ENCODE measurements around the gene FMO4. TPM values are rescaled to one million over a fixed set of nuclear protein-coding genes. Genes with fewer than 3 reads are reported as not detected.
"Not testable (repeated sequence)": the region's sequence is repeated elsewhere in the genome, so short reads cannot be mapped to it uniquely, and the experiment has no call there.

Gene FMO4
- total RNA-seq, 3 donors from 2014 or later, result 7.7 to 27.7 (median 20.3) TPM

DNA sequence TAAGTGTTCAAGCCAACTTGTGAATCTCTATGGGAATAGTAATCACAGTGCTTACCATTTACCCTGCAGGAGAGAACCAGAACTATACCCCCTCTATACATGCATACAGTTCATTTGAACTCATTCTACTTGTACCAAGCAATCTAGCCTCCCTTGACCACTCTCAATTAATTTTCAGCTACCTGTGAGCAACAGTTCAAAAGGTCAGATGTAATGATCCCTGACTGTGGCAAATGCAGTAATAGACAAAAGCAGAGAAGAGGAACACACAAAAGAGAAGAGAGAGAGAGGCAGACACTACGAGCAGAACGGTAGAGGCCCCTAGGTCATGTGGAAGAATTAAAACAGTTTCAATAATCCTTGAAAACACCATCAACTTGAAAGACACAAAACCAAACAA is 52.8 kb downstream of the FMO4 start:
- intact Hi-C loops (cut with DNase I; ENCODE audit: low total_unique reads), result no loop called here
- no peak overlapping the region for H3K4me3 ChIP-seq
- no peaks in the 10 kb centered on the region for H3K27me3 ChIP-seq
- DNase-seq (ENCODE audit: low spot score in 2 of 2), result no peak
- H3K27ac ChIP-seq, result no peak overlapping the region
- H3K9me3 ChIP-seq, result peaks cover 0 to 3% of the 10 kb centered on the region in 2 donors
- no peaks in the 10 kb centered on the region for H3K36me3 ChIP-seq
- no peaks in the 10 kb centered on the region for H3K4me1 ChIP-seq
- TF ChIP-seq, protein P1, sequence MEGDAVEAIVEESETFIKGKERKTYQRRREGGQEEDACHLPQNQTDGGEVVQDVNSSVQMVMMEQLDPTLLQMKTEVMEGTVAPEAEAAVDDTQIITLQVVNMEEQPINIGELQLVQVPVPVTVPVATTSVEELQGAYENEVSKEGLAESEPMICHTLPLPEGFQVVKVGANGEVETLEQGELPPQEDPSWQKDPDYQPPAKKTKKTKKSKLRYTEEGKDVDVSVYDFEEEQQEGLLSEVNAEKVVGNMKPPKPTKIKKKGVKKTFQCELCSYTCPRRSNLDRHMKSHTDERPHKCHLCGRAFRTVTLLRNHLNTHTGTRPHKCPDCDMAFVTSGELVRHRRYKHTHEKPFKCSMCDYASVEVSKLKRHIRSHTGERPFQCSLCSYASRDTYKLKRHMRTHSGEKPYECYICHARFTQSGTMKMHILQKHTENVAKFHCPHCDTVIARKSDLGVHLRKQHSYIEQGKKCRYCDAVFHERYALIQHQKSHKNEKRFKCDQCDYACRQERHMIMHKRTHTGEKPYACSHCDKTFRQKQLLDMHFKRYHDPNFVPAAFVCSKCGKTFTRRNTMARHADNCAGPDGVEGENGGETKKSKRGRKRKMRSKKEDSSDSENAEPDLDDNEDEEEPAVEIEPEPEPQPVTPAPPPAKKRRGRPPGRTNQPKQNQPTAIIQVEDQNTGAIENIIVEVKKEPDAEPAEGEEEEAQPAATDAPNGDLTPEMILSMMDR (IDR thresholded peaks at IDR 0.05), result no peak
- TF ChIP-seq POLR2A (IDR thresholded peaks at IDR 0.05) (no peak), POLR2AphosphoS5 (IDR thresholded peaks at IDR 0.05) (no peak)

DNA sequence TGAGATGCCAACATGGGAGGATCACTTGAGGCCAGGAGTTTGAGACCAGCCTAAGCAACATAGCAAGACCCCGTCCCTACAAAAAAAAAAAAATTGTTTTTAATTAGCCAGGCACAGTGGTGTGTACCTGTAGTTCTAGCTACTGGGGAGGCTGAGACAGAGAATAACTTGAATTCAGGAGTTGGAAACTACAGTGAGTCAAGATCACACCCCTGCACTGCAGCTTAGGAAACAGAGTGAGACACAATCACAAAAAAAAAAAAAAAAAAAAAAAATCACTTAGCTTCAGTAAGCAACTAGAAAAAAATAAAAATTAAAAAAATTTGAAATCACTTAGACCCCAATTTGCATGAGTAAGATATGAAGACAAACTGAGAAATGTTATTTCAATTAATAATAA is 53.5 kb downstream of the FMO4 start:
- DNase-seq (ENCODE audit: low spot score in 2 of 2), result no peak
- Histone ChIP-seq H3K27me3 (no peaks in the 10 kb centered on the region), H3K4me1 (peaks cover 0 to 4% of the 10 kb centered on the region in 2 donors), H3K36me3 (no peaks in the 10 kb centered on the region), H3K27ac (no peak overlapping the region), H3K9me3 (peaks cover 0 to under 1% of the 10 kb centered on the region in 2 donors), H3K4me3 (no peak overlapping the region)
- TF ChIP-seq POLR2AphosphoS5 (IDR thresholded peaks at IDR 0.05) (no peak), POLR2A (IDR thresholded peaks at IDR 0.05) (no peak)
- TF ChIP-seq, protein P1 (IDR thresholded peaks at IDR 0.05), result no peak
- intact Hi-C loops (cut with DNase I; ENCODE audit: low total_unique reads), result no loop called here

DNA sequence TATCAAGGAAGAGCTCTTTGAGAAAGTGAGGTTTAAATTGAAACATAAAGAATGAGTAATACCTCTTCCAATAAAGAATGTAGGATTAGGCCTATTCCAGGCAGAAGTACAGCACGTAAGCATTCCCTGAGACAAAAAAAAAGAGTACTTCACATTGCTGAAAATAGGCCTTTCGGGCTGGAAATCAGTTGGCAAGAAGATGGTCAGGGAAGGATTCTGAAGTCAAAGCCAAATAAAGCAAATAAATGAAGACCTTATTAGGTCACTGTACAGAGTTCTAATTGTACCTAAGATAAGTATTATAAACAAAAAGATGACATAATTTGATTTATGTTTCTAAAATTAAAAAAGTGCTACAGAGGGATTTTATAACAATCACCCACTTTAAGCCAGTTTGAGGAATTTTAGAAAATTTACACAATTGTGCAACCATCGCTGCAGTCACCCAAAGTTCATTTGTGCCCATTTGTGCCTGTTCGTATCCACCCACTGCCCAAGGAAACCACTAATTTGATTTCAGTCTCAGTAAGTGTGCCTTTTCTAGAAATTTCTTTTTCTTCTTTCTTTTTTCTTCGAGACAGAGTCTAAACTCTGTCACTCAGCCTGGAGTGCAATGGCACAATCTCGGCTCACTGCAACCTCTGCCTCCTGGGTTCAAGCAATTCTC is 58.6 kb downstream of the FMO4 start:
- no peak for DNase-seq (ENCODE audit: low spot score in 2 of 2)
- Histone ChIP-seq H3K27me3 (no peaks in the 10 kb centered on the region), H3K36me3 (no peaks in the 10 kb centered on the region), H3K9me3 (no peaks in the 10 kb centered on the region), H3K27ac (peak overlapping the region; percentile 54 to 76), H3K4me3 (no peak overlapping the region), H3K4me1 (peaks cover 0 to 6% of the 10 kb centered on the region in 2 donors)
- TF ChIP-seq POLR2A (IDR thresholded peaks at IDR 0.05) (no peak), POLR2AphosphoS5 (IDR thresholded peaks at IDR 0.05) (no peak)
- TF ChIP-seq, protein P1 (IDR thresholded peaks at IDR 0.05), result no peak
- intact Hi-C loops (cut with DNase I; ENCODE audit: low total_unique reads), result no loop called here

DNA sequence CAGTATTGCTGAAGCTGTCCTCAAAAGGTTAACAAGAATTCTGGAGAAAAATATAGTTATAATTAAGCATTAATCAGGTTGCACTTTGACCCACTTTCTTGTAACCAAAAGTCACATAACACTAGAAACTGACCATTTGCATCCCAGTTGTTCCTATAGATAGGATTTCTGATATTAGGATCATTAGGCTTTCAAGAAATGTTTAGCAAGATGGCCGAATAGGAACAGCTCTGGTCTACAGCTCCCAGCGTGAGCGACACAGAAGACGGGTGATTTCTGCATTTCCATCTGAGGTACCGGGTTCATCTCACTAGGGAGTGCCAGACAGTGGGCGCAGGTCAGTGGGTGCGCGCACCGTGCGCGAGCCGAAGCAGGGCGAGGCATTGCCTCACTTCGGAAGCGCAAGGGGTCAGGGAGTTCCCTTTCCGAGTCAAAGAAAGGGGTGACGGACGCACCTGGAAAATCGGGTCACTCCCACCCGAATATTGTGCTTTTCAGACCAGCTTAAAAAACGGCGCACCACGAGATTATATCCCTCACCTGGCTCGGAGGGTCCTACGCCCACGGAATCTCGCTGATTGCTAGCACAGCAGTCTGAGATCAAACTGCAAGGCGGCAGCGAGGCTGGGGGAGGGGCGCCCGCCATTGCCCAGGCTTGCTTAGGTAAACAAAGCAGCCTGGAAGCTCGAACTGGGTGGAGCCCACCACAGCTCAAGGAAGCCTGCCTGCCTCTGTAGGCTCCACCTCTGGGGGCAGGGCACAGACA is 59.6 kb downstream of the FMO4 start:
- H3K36me3 ChIP-seq; H3K27me3 ChIP-seq; intact Hi-C loops (cut with DNase I; ENCODE audit: low total_unique reads); H3K4me1 ChIP-seq; H3K4me3 ChIP-seq; H3K9me3 ChIP-seq; DNase-seq (ENCODE audit: low spot score in 2 of 2): not testable (repeated sequence)
- H3K27ac ChIP-seq, result peak overlapping the region in 1 of 2 donors; percentile 32

DNA sequence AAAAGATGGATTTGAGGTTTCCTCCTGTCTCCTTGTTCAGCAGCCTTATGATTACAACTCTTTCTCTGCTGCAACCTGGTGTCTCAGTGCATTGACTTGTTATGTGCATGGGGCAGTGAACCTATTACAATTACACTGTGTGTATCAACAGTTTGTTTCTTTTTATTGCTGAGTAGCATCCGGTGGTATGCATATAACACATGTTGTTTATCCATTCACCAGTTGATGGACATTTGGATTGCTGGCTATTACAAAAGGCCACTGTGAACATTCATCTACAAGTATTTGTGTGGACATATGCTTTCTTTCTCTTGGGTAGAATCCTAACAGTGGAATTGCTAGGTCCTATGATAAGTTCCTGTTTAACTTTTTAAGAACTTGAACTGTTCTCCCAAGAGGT is 65.9 kb downstream of the FMO4 start:
- intact Hi-C loops (cut with DNase I; ENCODE audit: low total_unique reads), result no loop called here

More for the DNA sequence above, 65.9 kb downstream of the FMO4 start:
- Histone ChIP-seq H3K27ac (no peak overlapping the region), H3K27me3 (no peaks in the 10 kb centered on the region), H3K4me1 (no peaks in the 10 kb centered on the region), H3K4me3 (no peak overlapping the region), H3K9me3 (no peaks in the 10 kb centered on the region), H3K36me3 (no peaks in the 10 kb centered on the region)
- TF ChIP-seq, protein P1 (IDR thresholded peaks at IDR 0.05), result no peak
- no peak for TF ChIP-seq POLR2A (IDR thresholded peaks at IDR 0.05)
- no peak for TF ChIP-seq POLR2AphosphoS5 (IDR thresholded peaks at IDR 0.05)
- no peak for DNase-seq (ENCODE audit: low spot score in 2 of 2)
